ENCODE results near the gene ZCCHC18.
"Not testable (repeated sequence)": the region's sequence is repeated elsewhere in the genome, so short reads cannot be mapped to it uniquely, and the experiment has no call there.

ZCCHC18 gene

DNA sequence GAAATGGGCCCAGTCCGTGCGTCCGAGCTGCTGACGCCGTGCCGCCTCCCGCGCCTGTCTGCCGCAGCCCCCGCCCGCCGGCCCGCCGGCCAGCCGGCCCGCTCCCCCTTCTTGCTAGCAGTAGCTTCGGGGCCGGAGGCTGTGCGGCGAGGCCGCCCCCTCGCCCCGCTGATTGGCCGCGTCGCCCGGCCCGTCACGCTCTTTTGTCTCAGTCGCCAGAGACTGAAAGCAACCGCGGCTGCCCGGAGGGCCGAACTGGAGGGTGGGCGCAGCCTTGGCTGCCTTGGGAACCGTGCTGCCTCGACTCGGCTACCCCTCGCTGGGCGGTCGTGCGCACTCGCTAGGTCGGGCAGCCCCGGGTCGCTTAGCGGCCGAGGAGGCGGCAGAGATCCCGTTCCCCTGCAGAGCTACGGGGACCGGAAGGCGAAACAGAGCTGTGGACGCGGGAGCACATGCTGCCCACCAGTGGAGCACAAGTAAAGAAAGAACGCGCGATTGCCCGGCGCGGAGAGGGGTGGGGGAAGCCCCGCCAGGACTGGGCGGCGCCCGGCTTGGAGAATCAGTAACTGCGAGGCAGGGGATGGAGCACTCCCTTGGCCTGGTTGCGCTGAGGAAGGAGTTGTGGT is at the start of gene ZCCHC18:
Gene ZCCHC18 (plus strand): TSS at position 198 of the 626 bp plus-strand sequence. CDS start 1,589 bp downstream, outside the sequence.
- peak; percentile 25 to 59 (median 42) for DNase-seq

- not testable (repeated sequence) for DNase-seq
Measured at GRCh38 chrX:104062636-104063035, 49.7 kb upstream of the ZCCHC18 start.

GRCh38 chrX:104075778-104076445 is 36.4 kb upstream of the ZCCHC18 start, which contains the start of gene TMSB15C:
TMSB15C (minus strand) TSS chrX:104076236.
- DNase-seq, result not testable (repeated sequence)

- DNase-seq, result not testable (repeated sequence)
Measured at GRCh38 chrX:104077854-104078253, 34.5 kb upstream of the ZCCHC18 start.

DNA sequence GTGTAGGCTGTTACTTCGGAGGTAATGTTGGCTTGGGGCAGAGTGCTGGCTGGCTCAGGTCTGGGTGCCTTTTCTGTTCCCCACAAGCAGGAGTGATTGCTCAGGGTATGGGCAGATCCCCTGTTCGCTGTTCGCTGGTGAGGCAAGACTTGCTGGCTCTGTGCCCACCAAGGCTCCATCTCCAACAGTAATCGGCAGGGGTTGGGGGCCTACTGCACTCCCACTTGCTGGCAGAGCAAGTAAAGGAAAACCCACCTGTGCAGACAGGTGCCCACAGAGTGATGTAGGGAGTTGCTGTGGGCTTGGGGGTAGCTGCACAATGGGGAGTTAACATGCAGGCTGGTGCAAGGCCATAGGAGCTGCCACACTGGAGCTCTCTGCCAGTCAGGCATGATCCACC is 28.3 kb upstream of the ZCCHC18 start:
- no peak for DNase-seq

DNA sequence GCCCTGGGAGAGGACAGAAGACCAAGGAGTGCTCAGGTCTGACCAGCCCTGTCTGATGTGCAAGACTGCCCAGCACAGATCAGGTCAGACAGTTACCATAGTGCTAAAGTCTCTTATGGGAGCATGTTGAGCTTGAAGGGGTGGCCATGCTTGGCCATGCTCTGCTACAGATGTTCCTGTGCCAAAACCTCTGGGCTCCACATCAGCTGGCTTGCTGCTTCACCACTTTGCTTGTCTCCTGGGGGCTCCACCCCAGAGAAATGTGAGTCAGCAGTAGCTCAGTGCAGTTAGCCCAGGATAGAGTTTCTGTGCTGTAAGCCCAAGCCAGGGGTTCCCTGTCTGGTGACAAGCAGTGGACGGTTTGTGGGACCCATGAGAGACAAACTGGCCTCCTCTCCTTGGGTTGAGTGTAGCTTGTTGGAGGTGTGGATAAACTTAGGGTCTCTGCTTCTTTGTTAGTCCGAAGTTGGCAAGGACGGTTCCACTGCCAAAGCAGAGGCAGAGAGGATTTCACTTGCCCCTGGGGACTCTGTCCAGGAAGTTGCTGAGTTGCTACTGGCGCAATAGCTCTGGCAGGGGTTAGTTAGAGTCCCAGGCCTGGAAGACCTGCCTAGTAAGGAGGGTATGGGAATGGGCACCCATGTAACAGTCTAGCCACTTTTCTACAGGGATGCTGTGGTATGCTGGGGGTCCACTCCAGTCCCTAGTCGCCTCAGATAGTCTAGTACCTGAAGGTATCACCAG is 27.6 kb upstream of the ZCCHC18 start:
- no peak for DNase-seq

- DNase-seq, result no peak
Measured at GRCh38 chrX:104085477-104085876, 26.8 kb upstream of the ZCCHC18 start.

GRCh38 chrX:104085919-104086318 is 26.4 kb upstream of the ZCCHC18 start:
- no peak for DNase-seq

- peak; percentile 63 to 77 (median 69) for DNase-seq
Measured at GRCh38 chrX:104098151-104098808, 14.0 kb upstream of the ZCCHC18 start.

GRCh38 chrX:104098919-104099318 is 13.4 kb upstream of the ZCCHC18 start:
- no peak for DNase-seq

GRCh38 chrX:104104676-104105075 is 7.6 kb upstream of the ZCCHC18 start:
- DNase-seq, result no peak

DNA sequence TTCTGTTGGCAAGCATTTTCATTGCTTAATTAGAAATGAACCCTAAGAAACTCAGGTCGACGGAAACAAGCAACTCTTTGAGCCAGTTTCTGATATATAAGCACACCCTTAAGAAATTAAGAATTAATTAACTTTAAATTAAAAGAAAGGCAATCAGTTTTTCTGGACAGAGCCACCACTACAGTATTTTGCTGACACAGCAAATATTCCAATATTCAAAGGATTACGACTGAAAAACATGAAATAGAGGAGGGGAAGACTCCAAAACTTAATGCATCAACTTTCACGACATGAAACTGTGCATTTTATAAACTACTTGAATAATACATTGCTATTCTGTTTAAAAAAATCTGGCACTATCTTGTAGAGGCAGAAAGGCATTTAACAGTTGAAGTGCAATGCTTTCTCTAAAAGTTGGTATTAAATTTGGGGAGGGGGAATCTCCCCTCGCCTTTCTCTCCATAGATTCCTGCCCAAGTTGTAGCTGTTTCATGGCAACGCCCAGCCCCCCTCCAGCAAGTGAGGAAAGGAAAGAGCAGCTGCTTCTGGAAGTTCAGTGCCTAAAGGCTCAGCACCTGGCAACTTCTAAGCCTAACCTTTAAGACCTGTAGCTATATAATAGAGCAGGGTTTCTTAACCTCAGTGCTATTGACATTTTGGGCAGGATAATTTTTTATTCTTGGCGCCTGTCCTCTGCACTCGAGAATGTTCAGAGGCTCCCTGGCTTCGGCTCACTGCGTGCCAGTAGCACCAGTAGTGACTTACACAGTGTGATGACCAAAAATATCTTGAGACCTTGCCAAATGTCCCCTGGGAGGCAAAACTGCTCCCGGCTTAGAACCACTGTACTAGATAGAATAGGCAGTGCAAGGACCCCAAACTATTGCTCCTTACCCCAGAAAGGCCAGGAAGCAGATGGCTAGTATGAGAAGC is 6.7 kb upstream of the ZCCHC18 start:
- no peak for DNase-seq

GRCh38 chrX:104108955-104109354 is 3.4 kb upstream of the ZCCHC18 start:
- no peak for DNase-seq

DNA sequence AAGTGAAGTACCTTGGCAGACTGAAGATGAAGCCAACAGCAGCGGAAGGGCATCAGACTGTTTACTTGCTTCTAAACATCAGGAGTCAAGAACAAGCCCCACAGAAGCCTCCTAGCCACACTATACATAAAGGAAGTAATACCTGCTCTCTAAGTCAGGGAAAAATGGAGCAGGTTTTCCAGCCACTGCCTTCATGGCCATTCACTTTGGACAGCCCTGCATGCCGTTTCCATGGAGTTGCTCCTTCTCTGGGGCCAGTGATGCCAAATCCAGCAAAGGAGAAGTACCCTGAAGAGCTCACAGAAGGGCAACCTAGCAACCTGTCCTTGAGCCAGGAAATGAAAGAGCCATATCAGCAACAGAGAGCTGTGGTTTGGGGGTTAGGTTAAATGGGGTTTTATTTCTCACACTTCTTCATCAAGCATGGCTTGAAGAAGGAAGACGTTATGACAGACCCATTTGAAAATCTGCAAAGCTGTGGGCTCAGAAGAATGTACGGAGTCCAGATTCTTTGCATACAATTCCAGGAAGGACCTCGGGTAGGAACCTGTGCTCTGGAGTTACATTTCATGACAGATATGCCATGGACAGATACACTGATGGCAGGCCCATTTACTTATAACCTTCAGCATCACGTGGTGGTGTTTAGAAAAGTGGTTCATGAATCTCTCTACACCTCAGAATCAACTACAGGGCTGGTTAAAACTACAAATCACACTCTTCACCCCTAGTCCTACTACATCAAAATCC is 1.7 kb upstream of the ZCCHC18 start:
- DNase-seq, result not testable (repeated sequence)

- peak; percentile 31 to 51 (median 41) for DNase-seq
Measured at GRCh38 chrX:104113222-104113965, 1.1 kb downstream of the ZCCHC18 start.

DNA sequence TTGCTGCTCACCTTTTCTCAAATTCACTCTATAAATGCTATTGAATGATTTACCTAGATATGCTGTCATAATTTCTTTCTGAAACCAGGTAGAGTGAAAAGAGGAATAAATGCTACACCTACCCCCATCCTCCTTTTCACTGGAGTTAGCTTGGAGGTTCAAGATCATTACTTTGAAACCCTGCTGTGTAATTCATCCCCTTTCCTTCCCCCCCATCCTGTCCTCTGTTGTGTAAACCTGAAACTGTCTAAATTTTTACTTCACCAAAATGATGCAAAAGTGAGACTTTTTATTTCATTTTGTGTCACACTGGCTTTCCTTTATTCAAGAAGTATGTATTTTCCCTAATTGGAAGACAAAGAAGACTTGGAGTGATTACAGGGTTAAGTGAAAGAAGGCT is 5.4 kb downstream of the ZCCHC18 start:
- no peak for DNase-seq

GRCh38 chrX:104118765-104119164 is 6.4 kb downstream of the ZCCHC18 start:
- no peak for DNase-seq

GRCh38 chrX:104122829-104123228 is 10.5 kb downstream of the ZCCHC18 start:
- no peak for DNase-seq

DNA sequence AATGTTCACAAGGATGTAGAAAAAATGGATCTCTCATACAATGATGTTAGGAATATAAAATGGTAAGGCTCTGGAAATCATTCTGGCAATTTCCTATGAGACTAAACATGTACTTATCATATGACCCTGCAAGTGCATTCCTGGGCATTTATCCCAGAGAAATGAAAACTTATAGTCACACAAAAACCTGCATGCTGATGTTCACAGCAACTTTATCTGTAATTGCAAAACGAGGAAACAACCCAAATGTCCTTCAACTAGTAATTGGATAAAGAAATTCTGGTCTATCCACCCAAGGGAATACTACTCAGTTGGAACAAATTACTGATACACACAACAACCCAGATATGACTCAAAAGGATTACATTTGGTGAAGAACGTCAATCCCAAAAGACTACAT is 14.5 kb downstream of the ZCCHC18 start:
- no peak for DNase-seq

DNA sequence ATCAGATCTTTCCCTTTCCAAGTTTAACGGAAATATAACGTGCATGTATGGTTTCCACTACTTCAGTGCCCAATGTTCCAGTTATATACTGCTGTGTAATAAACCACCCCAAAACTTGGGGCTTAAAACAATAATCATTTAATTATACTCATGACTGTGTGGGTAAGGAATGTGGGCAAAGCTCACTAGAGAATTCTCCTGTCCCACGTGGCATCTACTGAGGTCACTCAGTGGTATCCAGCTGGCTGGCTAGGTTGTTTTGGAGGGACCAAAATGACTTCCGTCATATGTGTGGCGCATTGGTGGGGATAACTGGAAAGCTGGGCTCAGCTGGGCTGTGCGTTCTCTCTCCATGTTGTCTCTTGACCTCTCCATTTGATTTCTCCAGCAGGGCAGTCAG is 18.5 kb downstream of the ZCCHC18 start:
- DNase-seq, result no peak
